ENCODE data around the gene PRKACA.
"Not testable (repeated sequence)": the region's sequence is repeated elsewhere in the genome, so short reads cannot be mapped to it uniquely, and the experiment has no call there.

DNA sequence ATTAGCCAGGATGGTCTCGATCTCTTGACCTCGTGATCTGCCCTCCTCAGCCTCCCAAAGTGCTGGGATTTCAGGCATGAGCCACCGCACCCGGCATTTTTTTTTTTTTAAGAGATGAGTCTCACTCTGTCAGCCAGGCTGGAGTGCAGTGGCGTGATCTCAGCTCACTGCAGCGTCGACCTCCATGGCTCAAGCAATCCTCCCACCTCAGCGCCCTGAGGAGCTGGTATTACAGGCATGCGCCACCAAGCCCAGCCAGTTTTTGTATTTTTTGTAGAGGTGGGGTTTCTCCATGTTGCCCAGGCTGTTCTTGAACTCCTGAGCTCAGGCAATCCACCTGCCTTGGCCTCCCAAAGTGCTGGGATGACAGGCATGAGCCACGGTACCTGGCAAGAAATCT, 69.7 kb downstream of the PRKACA start:
- not testable (repeated sequence) for TF ChIP-seq CTCF (conservative IDR thresholded peaks at IDR 0.05); ZFX (IDR thresholded peaks at IDR 0.05)

Data from C4-2B (cell line).